Measurements from ENCODE around the gene MUC4.

MUC4 gene

DNA sequence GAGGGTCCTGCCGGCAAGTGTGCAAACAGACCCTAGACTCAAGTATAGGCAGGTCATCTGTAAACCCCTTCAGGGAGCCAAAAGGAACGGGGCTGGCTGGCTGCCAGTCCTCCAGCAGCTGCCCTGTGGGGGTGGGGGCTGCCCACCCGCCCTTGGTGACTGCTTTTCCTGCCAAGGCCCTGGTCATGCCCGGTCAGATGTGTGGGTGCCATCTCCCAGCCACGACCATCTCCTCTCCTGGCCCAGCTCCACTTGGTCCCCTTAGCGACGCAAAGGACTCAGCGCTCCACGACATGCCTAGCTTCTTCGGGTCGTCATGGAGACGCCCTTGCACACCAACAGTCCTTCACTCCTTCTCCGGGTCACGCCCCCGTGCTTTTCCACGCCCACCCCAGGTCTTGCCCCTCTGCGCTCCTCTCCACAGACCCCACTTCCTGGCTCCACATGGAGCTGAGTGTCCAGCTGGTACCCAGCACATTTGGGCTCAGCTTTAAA lies 2.4 kb downstream of the MUC4 start:
- H3K4me1 ChIP-seq (ENCODE audit: control insufficient read depth, low read length): no peaks in the 10 kb centered on the region
- H3K27ac ChIP-seq (ENCODE audit: low read depth, low read length): no peak overlapping the region
- no peaks in the 10 kb centered on the region for H3K79me2 ChIP-seq (ENCODE audit: control insufficient read depth, low read length)
- no peaks in the 10 kb centered on the region for H3K9me3 ChIP-seq (ENCODE audit: control insufficient read depth, insufficient read depth, low read length)
- H3F3A ChIP-seq (ENCODE audit: control insufficient read depth, insufficient read depth): no peaks in the 10 kb centered on the region
- no peaks in the 10 kb centered on the region for H3K27me3 ChIP-seq (ENCODE audit: control insufficient read depth, low read length)
- no peaks in the 10 kb centered on the region for H4K20me1 ChIP-seq (ENCODE audit: control insufficient read depth, insufficient read depth, low read depth, low read length)
- H3K4me2 ChIP-seq (ENCODE audit: low read length): no peak overlapping the region
- no peaks in the 10 kb centered on the region for H3K36me3 ChIP-seq (ENCODE audit: control insufficient read depth, low read length)
- no peak for TF ChIP-seq EZH2phosphoT487 (IDR thresholded peaks at IDR 0.05; ENCODE audit: borderline replicate concordance, low read length)
- TF ChIP-seq, protein P1, sequence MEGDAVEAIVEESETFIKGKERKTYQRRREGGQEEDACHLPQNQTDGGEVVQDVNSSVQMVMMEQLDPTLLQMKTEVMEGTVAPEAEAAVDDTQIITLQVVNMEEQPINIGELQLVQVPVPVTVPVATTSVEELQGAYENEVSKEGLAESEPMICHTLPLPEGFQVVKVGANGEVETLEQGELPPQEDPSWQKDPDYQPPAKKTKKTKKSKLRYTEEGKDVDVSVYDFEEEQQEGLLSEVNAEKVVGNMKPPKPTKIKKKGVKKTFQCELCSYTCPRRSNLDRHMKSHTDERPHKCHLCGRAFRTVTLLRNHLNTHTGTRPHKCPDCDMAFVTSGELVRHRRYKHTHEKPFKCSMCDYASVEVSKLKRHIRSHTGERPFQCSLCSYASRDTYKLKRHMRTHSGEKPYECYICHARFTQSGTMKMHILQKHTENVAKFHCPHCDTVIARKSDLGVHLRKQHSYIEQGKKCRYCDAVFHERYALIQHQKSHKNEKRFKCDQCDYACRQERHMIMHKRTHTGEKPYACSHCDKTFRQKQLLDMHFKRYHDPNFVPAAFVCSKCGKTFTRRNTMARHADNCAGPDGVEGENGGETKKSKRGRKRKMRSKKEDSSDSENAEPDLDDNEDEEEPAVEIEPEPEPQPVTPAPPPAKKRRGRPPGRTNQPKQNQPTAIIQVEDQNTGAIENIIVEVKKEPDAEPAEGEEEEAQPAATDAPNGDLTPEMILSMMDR (IDR thresholded peaks at IDR 0.05; ENCODE audit: low read depth, low read length, poor library complexity, severe bottlenecking): no peak
- H3K4me3 ChIP-seq (ENCODE audit: low read length): no peak overlapping the region
- no peaks in the 10 kb centered on the region for H3K9me2 ChIP-seq (replicated peaks; ENCODE audit: control insufficient read depth, low read length)

- no peaks in the 10 kb centered on the region for H3K36me3 ChIP-seq (ENCODE audit: control insufficient read depth, low read length)
- H3K27me3 ChIP-seq (ENCODE audit: control insufficient read depth, low read length): no peaks in the 10 kb centered on the region
- no peaks in the 10 kb centered on the region for H3K9me3 ChIP-seq (ENCODE audit: control insufficient read depth, insufficient read depth, low read length)
- H3K4me2 ChIP-seq (ENCODE audit: low read length): no peak overlapping the region
- TF ChIP-seq EZH2phosphoT487 (IDR thresholded peaks at IDR 0.05; ENCODE audit: borderline replicate concordance, low read length): no peak
- no peak overlapping the region for H3K27ac ChIP-seq (ENCODE audit: low read depth, low read length)
- H3K4me1 ChIP-seq (ENCODE audit: control insufficient read depth, low read length): no peaks in the 10 kb centered on the region
- H4K20me1 ChIP-seq (ENCODE audit: control insufficient read depth, insufficient read depth, low read depth, low read length): no peaks in the 10 kb centered on the region
- H3F3A ChIP-seq (ENCODE audit: control insufficient read depth, insufficient read depth): no peaks in the 10 kb centered on the region
- H3K9me2 ChIP-seq (replicated peaks; ENCODE audit: control insufficient read depth, low read length): no peaks in the 10 kb centered on the region
- no peaks in the 10 kb centered on the region for H3K79me2 ChIP-seq (ENCODE audit: control insufficient read depth, low read length)
- no peak overlapping the region for H3K4me3 ChIP-seq (ENCODE audit: low read length)
Observed at GRCh38 chr3:195808741-195809290, 2.9 kb downstream of the MUC4 start.

GRCh38 chr3:195807681-195808121 lies 4.0 kb downstream of the MUC4 start:
- no peak overlapping the region for H3K27ac ChIP-seq (ENCODE audit: low read depth, low read length)
- no peaks in the 10 kb centered on the region for H3F3A ChIP-seq (ENCODE audit: control insufficient read depth, insufficient read depth)
- no peaks in the 10 kb centered on the region for H3K4me1 ChIP-seq (ENCODE audit: control insufficient read depth, low read length)
- no peaks in the 10 kb centered on the region for H3K9me3 ChIP-seq (ENCODE audit: control insufficient read depth, insufficient read depth, low read length)
- H3K79me2 ChIP-seq (ENCODE audit: control insufficient read depth, low read length): no peaks in the 10 kb centered on the region
- H3K4me2 ChIP-seq (ENCODE audit: low read length): no peak overlapping the region
- no peaks in the 10 kb centered on the region for H4K20me1 ChIP-seq (ENCODE audit: control insufficient read depth, insufficient read depth, low read depth, low read length)
- TF ChIP-seq EZH2phosphoT487 (IDR thresholded peaks at IDR 0.05; ENCODE audit: borderline replicate concordance, low read length): no peak
- TF ChIP-seq, protein P1 (IDR thresholded peaks at IDR 0.05; ENCODE audit: low read depth, low read length, poor library complexity, severe bottlenecking): no peak
- H3K27me3 ChIP-seq (ENCODE audit: control insufficient read depth, low read length): 0 out of 2 replicates have a peak, but pooled peaks cover 3% of the 10 kb centered on the region
- H3K36me3 ChIP-seq (ENCODE audit: control insufficient read depth, low read length): no peaks in the 10 kb centered on the region
- no peaks in the 10 kb centered on the region for H3K9me2 ChIP-seq (replicated peaks; ENCODE audit: control insufficient read depth, low read length)
- no peak overlapping the region for H3K4me3 ChIP-seq (ENCODE audit: low read length)

DNA sequence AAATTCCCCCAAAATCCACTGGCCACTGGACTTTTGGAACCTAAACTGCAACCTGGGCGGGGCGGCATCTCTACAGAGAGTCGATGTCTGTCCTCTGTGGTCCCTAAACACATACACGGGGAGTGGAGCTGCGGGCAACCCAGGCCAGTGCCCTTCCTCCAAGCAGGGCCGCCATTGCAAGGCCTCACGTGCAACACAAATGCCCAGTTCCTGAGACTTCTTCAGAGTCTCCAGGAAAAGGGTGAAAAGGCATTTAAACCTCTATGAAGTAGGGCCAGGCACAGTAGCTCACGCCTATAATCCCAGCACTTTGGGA lies 4.9 kb downstream of the MUC4 start:
- 0 out of 2 replicates have a peak, but pooled peaks cover 3% of the 10 kb centered on the region for H3K27me3 ChIP-seq (ENCODE audit: control insufficient read depth, low read length)

More for the DNA sequence above, 4.9 kb downstream of the MUC4 start:
- H3K36me3 ChIP-seq (ENCODE audit: control insufficient read depth, low read length): no peaks in the 10 kb centered on the region
- no peak overlapping the region for H3K4me2 ChIP-seq (ENCODE audit: low read length)
- H3K27ac ChIP-seq (ENCODE audit: low read depth, low read length): no peak overlapping the region
- no peaks in the 10 kb centered on the region for H3F3A ChIP-seq (ENCODE audit: control insufficient read depth, insufficient read depth)
- no peak overlapping the region for H3K4me3 ChIP-seq (ENCODE audit: low read length)
- H3K9me2 ChIP-seq (replicated peaks; ENCODE audit: control insufficient read depth, low read length): no peaks in the 10 kb centered on the region
- TF ChIP-seq, protein P1 (IDR thresholded peaks at IDR 0.05; ENCODE audit: low read depth, low read length, poor library complexity, severe bottlenecking): no peak
- TF ChIP-seq EZH2phosphoT487 (IDR thresholded peaks at IDR 0.05; ENCODE audit: borderline replicate concordance, low read length): no peak
- H3K9me3 ChIP-seq (ENCODE audit: control insufficient read depth, insufficient read depth, low read length): no peaks in the 10 kb centered on the region
- no peaks in the 10 kb centered on the region for H3K4me1 ChIP-seq (ENCODE audit: control insufficient read depth, low read length)
- no peaks in the 10 kb centered on the region for H4K20me1 ChIP-seq (ENCODE audit: control insufficient read depth, insufficient read depth, low read depth, low read length)
- no peaks in the 10 kb centered on the region for H3K79me2 ChIP-seq (ENCODE audit: control insufficient read depth, low read length)
